GM23338 (cell line): Measurements from ENCODE around the gene SART1. TPM values are rescaled to one million over a fixed set of nuclear protein-coding genes. Genes with fewer than 3 reads are reported as not detected.
A peak's percentile ranks its signal among the peaks of the same experiment; 100 is the strongest.

Experiments used
- ATAC-seq: fragments of 200-7000 bp; cut with Tn5 transposase; 3 replicates; pipeline ENCODE4 v1.9.1; 2020
- DNase-seq: peaks from one replicate; pipeline ENCODE4 v3.0.0-alpha.2; 2015; ENCODE audit warnings: low spot score
- H2AFZ ChIP-seq: fragments of 200-600 bp; sonication (generic); 2 replicates; pipeline ENCODE4 v1.8.0; 2016; ENCODE audit warnings: antibody characterized with exemption, mild to moderate bottlenecking, moderate library complexity
- H3F3A ChIP-seq: fragments of 200-600 bp; sonication (generic); replicated peaks from 2 replicates; pipeline ENCODE4 v1.8.0; 2017; ENCODE audit warnings: antibody characterized with exemption, mixed run types, low read depth
- H3K27ac ChIP-seq: fragments of 200-600 bp; sonication (generic); 2 replicates; pipeline ENCODE4 v1.6.1; 2016; ENCODE audit warnings: low read depth
- H3K27me3 ChIP-seq: fragments of 200-600 bp; sonication (generic); 2 replicates; pipeline ENCODE4 v1.8.0; 2016; ENCODE audit warnings: mild to moderate bottlenecking, mixed run types, moderate library complexity; ENCODE audit not compliant: insufficient read depth
- H3K36me3 ChIP-seq: fragments of 200-600 bp; sonication (generic); 2 replicates; pipeline ENCODE4 v1.8.0; 2016; ENCODE audit warnings: mild to moderate bottlenecking; ENCODE audit not compliant: insufficient read depth
- H3K4me1 ChIP-seq: fragments of 200-600 bp; sonication (generic); 2 replicates; pipeline ENCODE4 v1.8.0; 2016; ENCODE audit warnings: mild to moderate bottlenecking, moderate library complexity; ENCODE audit not compliant: insufficient read depth
- H3K4me2 ChIP-seq: fragments of 200-600 bp; sonication (generic); 2 replicates; pipeline ENCODE4 v1.7.1; 2017; ENCODE audit warnings: mixed run types
- H3K4me3 ChIP-seq: fragments of 200-600 bp; sonication (generic); 2 replicates; pipeline ENCODE4 v1.6.1; 2016; ENCODE audit warnings: mixed run types
- H3K79me2 ChIP-seq: fragments of 200-600 bp; sonication (generic); replicated peaks from 2 replicates; pipeline ENCODE4 v1.8.0; 2017; ENCODE audit warnings: mild to moderate bottlenecking; ENCODE audit not compliant: insufficient read depth
- H3K9me2 ChIP-seq: fragments of 200-600 bp; sonication (generic); 2 replicates; pipeline ENCODE4 v1.8.0; 2017; ENCODE audit not compliant: insufficient read depth
- H4K20me1 ChIP-seq: fragments of 200-600 bp; sonication (generic); replicated peaks from 2 replicates; pipeline ENCODE4 v1.8.0; 2017; ENCODE audit warnings: mild to moderate bottlenecking; ENCODE audit not compliant: insufficient read depth
- H3K27ac Mint-ChIP-seq: 2 replicates; pipeline ENCODE4 v1.8.0; 2020; ENCODE audit warnings: inconsistent platforms, mild to moderate bottlenecking, moderate library complexity, mixed read lengths
- H3K27me3 Mint-ChIP-seq: 3 replicates; pipeline ENCODE4 v1.8.0; 2022; ENCODE audit warnings: low read depth, mild to moderate bottlenecking, moderate library complexity, mixed read lengths, inconsistent platforms; ENCODE audit not compliant: insufficient read depth, poor library complexity
- H3K36me3 Mint-ChIP-seq: 3 replicates; pipeline ENCODE4 v1.8.0; 2021; ENCODE audit warnings: low read depth, mild to moderate bottlenecking, inconsistent platforms, moderate library complexity, mixed read lengths
- H3K4me1 Mint-ChIP-seq: 3 replicates; pipeline ENCODE4 v1.8.0; 2020; ENCODE audit warnings: mild to moderate bottlenecking, inconsistent platforms, mixed read lengths
- H3K4me3 Mint-ChIP-seq: 3 replicates; pipeline ENCODE4 v1.8.0; 2021; ENCODE audit warnings: moderate library complexity, mild to moderate bottlenecking, inconsistent platforms, mixed read lengths
- H3K9me3 Mint-ChIP-seq: 3 replicates; pipeline ENCODE4 v1.8.0; 2020; ENCODE audit warnings: moderate library complexity, mild to moderate bottlenecking, inconsistent platforms, mixed read lengths
- CREB1 ChIP-seq: fragments of 250-450 bp; sonication (Bioruptor Pico); IDR thresholded peaks from 2 replicates; pipeline ENCODE4 v1.5.0; 2020; ENCODE audit warnings: low read depth, mild to moderate bottlenecking, moderate library complexity
- ETS1 ChIP-seq: IDR thresholded peaks from 2 replicates; pipeline ENCODE4 v1.6.1; 2016; ENCODE audit warnings: antibody characterized with exemption
- JUNB ChIP-seq: IDR thresholded peaks from one replicate; pipeline ENCODE4 v1.6.1; 2016; ENCODE audit warnings: antibody characterized with exemption; ENCODE audit not compliant: unreplicated experiment
- NANOG ChIP-seq: IDR thresholded peaks from 2 replicates; pipeline ENCODE4 v1.6.1; 2016; ENCODE audit warnings: antibody characterized with exemption, borderline replicate concordance
- REST ChIP-seq: IDR thresholded peaks from one replicate; pipeline ENCODE4 v1.6.1; 2018; ENCODE audit warnings: antibody characterized with exemption; ENCODE audit not compliant: unreplicated experiment
- polyA plus RNA-seq: library from polyadenylated mRNA; unstranded; fragments of >200 nt; fragmentation: Nextera tagmentation; extraction: Ambion mirVana; gene quantifications from 2 replicates; pipeline ENCODE4 v1.2.1, GENCODE V29; 2016
- total RNA-seq: library from RNA; depleted of rRNA; stranded (reverse); fragments of >200 nt; shearing (Covaris generic); gene quantifications from 2 replicates; pipeline ENCODE4 v1.2.3, GENCODE V29; 2014

The SART1 gene
- total and polyA plus RNA-seq, 2 experiments from 2014 or later: 43.9 to 91.0 TPM

GRCh38 chr11:65918211-65919140, 43.1 kb upstream of the SART1 start, which contains the start of gene C11orf68 (continued):
- TF ChIP-seq REST: no peak
- no peak for TF ChIP-seq JUNB

GRCh38 chr11:65919141-65919572, 42.4 kb upstream of the SART1 start, which contains the start of gene DRAP1:
Gene DRAP1 (plus strand): TSS chr11:65919426. CDS start chr11:65919502, 76 bp downstream.
- peaks cover 21% of the 10 kb centered on the region for H3K36me3 Mint-ChIP-seq
- peaks cover 20% of the 10 kb centered on the region for H3K27me3 Mint-ChIP-seq
- Histone ChIP-seq H2AFZ (peak within 1 kb of the TSS; percentile 78), H3K4me2 (peak within 1 kb of the TSS; percentile 95), H3K4me3 (peak within 1 kb of the TSS; percentile 98), H3F3A (0 out of 2 replicates have a peak, but pooled peaks cover 6% of the 10 kb centered on the region), H3K27me3 (no peaks in the 10 kb centered on the region), H3K9me2 (no peaks in the 10 kb centered on the region), H4K20me1 (no peaks in the 10 kb centered on the region), H3K27ac (no peak within 1 kb of the TSS), H3K4me1 (peaks cover 5% of the 10 kb centered on the region; the same call in 1 of the 2 replicates), H3K36me3 (no peaks in the 10 kb centered on the region; the same call in 1 of the 2 replicates), H3K79me2 (peaks cover 7% of the 10 kb centered on the region)
- H3K27ac Mint-ChIP-seq: peak within 1 kb of the TSS; percentile 83
- peak within 1 kb of the TSS; percentile 87 for H3K4me3 Mint-ChIP-seq
- TF ChIP-seq CREB1 (CRISPR knock-in tag) (peak; percentile 86), NANOG (no peak), ETS1 (peak; percentile 30; the same call in 1 of the 2 replicates)
- peaks cover 6% of the 10 kb centered on the region for H3K4me1 Mint-ChIP-seq
- no peaks in the 10 kb centered on the region for H3K9me3 Mint-ChIP-seq
- ATAC-seq (peak; percentile 90), DNase-seq (peak; percentile 99)
